Ureter (tissue), 1 donor: Measurements from ENCODE around the gene CX3CR1. TPM values are rescaled to one million over a fixed set of nuclear protein-coding genes. Genes with fewer than 3 reads are reported as not detected.
"Not testable (repeated sequence)": the region's sequence is repeated elsewhere in the genome, so short reads cannot be mapped to it uniquely, and the experiment has no call there.

Experiments
- DNase-seq: peaks from one replicate; pipeline ENCODE4 v3.0.0-alpha.2; 2020; ENCODE audit warnings: low spot score
- total RNA-seq: library from RNA; stranded (reverse); gene quantifications from one replicate; pipeline ENCODE4 v1.2.4, GENCODE V29; 2023
- donor health status: DM: yes; HTN: yes; CAD: no.

The CX3CR1 gene, protein sequence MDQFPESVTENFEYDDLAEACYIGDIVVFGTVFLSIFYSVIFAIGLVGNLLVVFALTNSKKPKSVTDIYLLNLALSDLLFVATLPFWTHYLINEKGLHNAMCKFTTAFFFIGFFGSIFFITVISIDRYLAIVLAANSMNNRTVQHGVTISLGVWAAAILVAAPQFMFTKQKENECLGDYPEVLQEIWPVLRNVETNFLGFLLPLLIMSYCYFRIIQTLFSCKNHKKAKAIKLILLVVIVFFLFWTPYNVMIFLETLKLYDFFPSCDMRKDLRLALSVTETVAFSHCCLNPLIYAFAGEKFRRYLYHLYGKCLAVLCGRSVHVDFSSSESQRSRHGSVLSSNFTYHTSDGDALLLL
- 1.5 TPM for total RNA-seq

DNA sequence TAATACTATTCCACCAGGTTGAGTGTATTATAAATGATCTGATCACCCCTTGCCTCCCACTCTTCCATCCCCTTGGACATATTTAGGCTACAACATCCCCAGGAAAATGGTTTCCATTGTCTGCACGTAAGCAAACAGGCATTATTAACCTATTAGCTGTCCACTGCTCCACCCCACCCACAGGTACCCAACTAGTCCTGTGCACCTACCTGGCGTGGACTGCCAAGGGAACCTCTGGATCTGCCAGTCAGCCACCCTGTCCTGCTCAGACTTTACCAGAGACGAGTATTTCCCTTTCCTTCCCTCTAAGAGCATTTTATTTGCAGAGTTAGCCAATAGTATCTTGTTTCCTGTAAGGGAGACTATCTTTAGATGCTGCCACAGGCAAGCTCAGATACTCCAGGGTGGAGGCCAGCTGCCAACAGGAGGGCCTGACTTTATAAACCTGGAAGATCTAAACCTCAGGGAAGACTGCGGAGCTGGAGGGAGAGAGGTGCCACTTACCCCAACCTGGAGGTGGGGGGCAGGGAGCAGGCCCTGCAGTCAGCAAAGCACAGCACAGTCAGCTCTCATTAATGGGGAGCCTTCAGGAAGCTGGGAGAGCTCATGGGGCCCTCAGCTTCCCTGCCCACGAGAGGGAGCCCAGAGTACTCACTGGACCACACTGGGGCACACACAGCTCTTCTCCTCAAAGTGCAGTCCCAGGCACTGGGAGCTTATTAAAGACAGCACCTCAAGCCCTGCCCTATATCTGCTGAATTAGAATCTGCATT is at the start of gene CX3CR1:
TSS of gene CX3CR1 (minus strand) at position 292 of the 773 bp plus-strand sequence. CDS start 13,527 bp downstream, outside the sequence.
- no peak for DNase-seq

DNA sequence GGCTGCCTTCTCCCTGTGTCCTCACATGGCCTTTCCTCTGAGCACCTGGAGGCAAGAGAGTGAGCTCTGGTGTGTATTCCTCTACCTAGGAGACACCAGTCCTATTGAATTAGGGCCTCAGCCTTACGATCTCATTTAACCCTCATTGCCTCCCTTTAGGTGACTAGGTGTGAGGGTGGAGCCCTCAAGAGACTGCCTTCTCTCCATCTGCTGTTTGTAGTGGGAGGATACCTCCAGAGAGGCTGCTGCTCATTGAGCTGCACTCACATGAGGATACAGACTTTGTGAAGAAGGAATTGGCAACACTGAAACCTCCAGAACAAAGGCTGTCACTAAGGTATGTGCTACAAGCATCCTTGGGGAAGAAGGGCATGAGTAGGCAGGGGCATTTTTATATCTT is 49.7 kb upstream of the CX3CR1 start, which contains the start of gene CCR8:
TSS of gene CCR8 (plus strand) at position 217 of the 400 bp plus-strand sequence. CDS start 2,623 bp downstream, outside the sequence.
- no peak for DNase-seq

DNA sequence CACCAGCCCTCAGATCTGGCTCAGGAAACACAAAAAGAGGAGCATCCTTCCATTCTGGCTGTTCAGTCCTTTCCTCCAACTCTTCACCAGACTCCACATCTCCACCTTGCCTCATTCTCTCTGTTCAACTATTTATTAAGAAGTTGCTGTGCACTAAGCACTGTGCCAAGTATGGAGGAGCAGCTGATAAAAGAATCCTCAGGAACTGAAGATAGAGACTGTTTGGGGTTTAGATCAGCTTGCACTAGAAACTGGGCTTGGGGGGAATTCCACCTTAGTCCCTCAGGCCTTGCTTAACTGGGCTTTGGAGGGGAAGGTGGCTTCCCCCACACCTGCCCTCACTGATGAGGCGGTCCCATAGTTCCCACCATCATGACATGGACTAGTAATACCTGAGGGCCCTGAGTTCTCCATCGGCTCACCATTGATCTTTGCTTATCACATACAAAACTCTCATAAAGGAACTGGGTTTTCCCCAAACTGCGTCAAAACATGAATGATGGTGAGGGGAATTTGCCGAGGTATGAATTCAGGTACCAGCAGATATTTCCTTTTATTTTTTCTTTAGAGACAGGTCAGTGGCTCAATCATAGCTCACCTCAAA is 48.0 kb upstream of the CX3CR1 start:
- DNase-seq, result no peak

DNA sequence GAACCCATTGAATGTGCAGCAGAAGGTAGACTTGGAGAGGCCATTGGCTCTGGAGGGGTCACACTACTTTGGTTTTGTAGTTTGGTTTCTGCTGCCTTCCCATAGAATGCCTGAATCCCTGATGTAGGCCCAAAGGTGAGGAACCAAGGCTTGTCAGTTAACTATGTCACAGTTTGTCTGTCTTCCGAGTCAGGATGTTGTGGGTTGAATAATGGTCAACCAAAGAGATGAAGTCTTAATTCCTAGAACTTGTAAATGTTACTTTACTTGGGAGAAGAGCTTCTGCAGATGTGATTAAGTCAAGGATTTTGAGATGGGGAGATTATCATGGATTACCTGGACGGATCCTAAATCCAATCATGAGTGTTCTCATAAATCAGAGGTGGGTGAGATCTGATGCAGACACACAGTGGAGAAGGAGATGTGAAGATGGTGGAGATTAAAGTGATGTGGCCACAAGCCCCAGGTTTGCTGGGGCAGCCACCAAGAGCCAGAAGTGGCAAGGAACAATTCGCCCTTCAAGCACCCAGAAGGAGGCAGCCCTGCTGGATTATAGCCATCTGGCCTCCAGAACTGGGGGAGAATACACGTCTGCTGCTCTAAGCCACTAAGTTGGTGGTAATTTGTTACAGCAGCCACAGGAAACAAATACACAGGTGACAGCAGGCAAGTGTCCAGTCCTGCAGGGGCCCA is 47.4 kb upstream of the CX3CR1 start:
- no peak for DNase-seq

DNA sequence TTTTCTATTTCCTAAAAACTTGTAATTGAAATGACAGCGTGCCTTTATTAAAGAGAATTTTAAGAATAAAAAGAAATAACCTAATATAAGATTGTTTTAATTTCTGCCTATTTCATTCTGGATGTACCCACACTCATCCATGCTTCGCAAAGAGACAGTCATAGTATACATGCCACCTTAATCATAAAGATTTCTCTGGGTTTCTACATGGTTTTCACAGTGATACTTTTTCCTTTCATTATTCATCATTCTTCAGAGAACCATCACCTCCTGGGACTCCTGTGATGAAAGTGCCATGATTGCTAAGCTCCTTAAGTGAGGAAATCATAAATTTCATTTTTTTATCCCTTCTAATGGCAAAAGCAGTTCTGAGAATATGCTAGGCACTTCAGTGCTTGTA is 45.4 kb upstream of the CX3CR1 start:
- DNase-seq, result no peak

DNA sequence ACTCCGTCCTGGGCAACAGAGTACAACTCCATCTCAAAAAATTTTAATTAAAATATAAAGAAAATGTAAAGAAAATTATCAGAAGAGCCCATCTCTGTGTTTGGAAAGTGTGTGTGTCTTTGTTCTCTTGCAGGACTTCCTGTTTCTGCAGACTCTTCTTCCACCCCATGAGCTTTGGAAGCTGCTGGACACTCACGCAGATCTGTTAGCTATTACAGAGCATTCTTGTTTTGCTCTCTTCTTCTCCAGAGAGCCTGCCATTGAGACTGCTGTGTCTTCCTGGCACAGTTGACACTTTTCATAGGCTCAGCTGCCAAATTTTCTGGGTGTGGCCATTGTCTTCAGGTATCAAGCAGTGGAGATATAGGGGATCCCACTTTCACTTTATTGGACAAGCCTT is 43.7 kb upstream of the CX3CR1 start:
- DNase-seq, result no peak

DNA sequence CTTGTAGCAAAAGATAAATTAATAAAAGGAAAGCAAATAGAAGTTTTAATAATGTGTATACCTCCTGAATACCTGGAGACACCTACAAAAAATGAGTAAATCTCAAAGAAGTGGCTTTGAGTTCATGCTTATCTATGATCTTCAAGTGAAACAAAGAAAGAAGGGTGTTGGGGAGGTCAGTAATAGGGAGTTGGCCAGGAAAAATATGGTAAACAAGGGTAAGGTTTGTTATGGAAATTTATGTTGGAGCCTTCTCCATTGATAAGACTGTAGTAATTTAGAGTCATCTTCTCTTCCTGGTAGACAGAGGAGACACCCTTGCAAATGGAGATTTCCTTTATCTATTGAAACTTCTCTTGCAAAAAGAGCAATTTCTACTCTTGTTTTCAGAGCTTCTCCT is 43.1 kb upstream of the CX3CR1 start:
- no peak for DNase-seq

DNA sequence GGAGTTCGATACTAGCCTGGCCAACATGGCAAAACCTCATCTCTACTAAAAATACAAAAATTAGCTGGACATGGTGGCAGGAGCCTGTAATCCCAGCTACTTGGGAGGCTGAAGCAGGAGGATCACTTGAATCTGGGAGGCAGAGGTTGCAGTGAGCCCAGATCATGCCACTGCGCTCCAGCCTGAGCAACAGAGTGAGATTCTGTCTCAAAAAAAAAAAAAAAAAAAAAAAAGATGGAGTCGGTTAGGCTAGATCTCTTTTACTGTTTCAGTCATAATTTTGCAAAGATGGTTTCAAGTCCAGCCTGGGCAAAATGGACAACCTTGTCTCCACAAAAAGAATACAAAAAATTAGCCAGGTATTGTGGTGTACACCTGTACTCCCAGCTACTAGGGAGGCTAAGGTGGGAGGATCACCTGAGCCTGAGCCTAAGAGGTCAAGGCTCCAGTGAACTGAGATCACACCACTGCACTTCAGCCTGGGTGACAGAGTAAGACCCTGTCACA is 42.4 kb upstream of the CX3CR1 start:
- DNase-seq, result not testable (repeated sequence)

DNA sequence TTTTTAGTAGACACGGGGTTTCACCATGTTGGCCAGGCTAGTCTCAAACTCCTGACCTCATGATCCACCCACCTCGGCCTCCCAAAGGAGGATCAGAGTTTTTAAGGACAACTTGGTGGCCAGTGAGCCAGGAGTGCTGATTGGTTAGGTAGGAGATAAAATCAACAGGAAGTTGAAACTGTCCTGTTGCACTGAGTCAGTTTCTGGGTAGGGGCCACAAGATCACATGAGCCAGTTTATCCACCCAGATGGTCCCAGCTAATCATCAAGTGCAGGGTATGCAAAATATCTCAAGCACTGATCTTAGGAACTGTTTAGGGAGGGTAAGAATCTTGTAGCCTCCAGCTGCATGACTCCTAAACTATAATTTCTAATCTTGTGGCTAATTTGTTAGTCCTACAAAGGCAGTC is 41.7 kb upstream of the CX3CR1 start:
- DNase-seq, result not testable (repeated sequence)

DNA sequence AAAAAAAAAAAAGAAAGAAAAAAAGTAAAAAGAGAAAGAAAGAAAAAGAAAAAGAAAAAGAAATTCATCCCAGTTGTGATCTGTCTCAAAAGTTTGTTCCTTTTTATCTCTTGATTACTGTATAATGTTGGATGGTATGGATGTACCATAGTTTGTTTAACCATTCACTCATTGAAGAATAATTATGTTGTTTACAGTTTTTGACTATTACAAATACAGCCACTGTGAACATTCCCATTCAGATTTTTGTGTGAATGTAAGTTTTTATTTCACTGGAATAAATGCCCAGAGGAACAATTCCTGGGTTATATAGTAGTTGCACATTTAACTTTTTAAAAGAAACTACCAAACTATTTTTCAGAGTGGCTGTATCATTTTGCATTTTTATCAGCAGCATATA is 39.4 kb upstream of the CX3CR1 start:
- no peak for DNase-seq

DNA sequence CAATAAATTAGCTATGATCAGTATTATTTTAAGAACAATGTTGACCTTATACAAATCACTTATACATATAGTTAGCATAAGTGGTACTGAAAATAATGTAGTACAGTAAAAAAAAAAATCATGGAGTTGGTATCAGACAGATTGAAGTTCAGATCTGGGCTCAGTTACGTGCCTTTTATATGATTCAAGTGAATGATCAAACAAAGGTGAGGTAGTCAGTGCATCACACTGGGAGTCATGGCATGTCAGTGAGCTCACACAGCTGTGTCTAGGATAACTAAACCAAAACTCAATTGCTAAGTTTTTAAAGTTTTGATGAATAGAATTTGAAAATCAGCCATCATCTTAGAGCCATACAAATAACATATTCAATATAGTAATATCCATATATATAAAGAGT is 38.5 kb upstream of the CX3CR1 start:
- no peak for DNase-seq

DNA sequence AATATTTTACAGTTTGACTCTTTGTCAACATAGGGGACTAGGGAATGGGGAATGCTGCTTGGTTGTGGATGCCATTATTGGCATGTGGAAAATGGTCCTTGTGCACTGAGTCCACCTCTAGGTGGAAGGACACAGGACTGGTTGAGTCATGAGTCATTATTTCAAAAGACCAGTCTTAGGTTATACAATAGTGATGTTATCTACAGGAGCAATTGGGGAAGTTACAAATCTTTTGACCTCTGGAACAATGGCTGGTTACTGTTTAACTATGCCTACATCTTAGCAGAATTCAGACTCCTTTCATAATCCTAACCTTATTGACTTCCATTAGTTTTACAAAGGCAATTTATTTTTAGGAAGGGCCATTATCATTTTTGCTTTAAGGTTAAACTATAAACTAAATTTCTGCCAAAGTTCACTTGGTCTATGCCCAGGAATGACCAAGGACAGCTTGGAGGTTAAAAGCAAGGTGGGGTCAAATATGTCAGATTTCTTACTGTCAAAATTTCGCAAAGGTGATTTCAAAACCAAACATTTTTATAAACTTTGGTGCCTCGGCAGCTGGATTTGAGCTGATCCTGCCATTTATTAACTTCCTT is 37.8 kb upstream of the CX3CR1 start:
- no peak for DNase-seq

DNA sequence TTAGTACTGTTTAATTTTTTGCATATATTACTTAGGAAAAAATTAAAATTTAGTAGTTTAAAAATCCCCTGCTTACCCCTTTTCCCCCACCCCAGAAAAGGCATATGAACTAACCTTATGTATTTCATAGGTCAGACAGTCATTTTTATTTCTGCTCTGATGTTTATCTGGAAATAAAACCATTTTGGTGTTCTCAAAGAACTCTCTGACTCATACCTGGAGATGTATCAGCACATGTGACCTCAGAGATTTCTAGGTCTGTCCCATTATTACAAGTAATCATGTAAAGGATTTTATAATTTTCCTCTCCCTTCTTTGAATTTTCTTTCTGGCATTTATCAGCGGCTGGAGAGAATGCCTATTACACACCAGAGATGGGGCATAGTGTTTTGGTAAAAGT is 35.6 kb upstream of the CX3CR1 start:
- DNase-seq, result no peak

DNA sequence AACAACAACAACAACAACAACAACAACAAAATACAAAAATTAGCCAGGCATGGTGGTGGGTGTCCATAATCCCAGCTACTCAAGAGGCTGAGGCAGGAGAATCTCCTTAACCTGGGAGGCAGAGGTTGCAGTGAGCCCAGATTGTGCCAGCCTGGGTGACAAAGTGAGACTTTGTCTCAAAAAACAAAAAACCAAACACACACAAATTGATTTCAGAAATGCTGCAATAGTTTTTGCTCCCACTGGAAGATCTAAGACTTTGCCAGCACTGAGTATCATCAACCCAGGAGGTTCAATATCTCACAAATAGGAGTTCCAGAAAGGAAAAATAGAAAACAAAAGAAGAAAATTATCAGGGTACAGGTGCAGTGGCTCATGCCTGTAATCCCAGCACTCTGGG is 33.5 kb upstream of the CX3CR1 start:
- DNase-seq, result no peak

DNA sequence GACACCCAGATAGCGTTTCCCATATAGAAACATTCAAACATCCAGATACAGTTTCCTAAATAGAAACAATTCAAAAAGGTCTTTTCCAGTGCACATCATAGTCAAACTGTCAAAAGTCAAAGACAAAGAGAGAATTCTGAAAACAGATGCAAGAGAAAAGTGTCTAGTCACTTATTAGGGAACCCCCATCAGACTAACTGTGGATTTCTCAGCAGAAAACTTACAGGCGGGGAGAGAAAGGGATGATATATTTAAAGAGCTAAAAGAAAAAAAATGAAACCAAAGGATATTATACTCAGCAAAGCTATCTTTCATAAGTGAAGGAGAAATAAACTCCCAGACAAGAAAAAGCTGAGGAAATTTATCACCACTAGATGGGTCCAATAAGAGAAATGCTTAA is 22.3 kb upstream of the CX3CR1 start:
- DNase-seq, result no peak

DNA sequence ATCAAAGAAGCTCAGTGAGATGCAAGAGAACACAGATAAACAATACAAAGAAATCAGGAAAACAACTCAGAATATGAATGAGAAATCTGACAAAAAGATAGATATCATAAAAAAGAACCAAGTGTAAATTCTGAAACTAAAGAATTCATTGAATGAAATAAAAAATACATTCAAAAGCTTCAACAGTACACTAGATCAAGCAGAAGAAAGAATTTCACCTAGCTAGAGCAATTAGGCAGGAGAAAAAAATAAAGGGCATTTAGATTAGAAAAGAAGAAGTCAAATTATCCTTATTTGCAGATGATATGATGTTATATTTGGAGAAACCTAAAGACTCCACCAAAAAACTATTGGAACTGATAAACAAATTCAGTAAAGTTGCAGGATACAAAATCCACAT is 19.4 kb upstream of the CX3CR1 start:
- DNase-seq, result no peak

DNA sequence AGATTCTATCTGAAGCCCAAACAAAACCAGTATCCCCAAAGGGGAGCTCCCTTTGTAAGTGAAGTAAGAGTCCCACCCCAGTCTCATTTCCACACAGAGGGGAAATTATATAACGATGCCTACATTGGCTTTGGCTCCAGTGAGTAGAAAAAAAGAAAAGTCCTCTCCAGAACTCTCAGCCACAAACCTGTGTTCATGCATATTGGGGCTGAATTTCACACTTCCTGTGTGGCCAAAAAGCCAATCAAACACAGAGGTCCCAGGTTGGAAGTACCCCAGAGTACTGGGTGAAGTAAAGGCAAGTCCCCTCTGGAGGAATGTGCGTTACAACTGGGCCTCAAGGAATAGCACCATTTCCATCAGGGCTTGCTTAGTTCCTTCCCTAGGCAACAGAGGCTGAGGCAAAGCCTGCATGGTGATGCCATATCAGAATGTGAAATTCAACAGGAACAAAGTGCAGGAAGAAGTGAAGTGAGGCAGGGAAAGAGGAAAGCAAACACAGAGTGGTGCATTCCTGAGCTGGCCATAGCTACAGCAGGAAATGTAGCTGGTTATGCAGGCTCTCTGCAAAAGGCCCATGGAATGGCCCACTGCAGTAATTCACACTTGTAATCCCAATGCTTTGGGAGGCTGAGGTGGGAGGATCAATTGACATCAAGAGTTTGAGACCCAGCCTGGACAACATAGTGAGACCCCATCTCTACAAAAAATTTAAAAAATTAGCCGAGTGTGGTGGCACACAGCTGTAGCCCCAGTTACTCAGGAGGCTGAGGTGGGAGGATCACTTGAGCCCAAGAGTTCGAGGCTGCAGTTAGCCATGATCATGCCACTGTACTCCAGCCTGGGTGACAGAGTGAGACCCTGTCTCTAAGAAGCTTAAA is 16.6 kb upstream of the CX3CR1 start:
- no peak for DNase-seq

DNA sequence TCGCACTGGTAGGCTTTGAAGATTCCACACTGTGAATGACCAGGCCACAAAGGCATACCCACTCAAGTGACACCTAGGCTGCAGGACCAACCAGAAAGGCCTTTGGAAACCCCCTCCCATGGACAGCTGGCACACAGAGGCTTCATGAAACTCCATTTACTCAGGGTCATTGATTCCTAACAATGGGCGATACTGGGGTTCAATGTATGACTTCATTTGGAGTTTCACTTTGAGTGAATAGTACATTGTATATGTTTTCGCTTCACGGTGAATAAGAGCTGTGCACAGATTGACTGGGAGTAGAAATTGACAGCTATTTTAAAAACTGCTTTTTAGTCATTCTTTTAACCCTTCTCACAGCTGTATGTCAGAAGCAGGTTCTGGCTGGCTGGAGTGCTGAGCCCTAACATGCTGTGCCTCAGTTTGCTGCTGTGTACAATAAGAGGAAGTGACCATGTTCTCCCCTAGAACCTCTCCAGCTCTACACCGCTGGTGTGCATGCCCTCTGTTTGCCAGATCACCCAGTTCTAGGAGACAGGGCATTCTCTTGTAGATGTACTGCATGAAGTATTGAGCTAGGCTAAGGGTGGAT is 15.4 kb upstream of the CX3CR1 start:
- DNase-seq, result no peak

DNA sequence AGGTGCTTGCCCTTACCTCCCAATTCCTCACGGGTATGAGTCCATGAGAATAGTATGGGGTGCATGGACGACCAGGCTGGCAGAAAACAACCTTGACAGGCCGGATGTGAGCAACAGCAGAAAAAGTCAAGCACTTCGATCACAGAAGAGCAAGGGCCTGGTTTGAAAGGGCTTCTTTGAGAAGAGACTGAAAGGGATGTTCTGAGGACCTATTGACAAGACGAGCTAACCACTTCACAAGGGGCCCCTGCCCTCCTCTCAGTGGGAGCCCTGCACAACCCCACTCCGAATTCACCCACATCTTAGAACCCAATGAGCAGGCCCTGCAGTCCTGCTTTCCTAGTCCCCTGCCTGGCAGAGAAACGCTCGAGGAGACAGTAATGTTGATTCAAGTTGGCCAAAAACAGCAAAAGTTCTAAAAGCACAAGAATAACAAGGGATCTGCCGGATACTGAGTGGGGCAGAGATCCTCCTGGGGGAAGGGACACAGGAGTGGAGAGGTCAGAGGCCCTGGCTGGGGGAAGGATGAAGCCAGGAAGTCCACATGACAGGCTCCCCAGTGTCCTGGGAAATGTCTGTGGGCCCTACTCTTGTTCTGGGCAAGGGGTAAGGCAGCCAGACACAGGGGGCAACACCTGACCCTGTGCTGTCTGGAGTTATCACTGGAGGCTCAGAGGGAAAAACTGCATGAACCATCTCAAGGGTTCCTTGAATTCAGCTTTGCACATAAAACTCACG is 14.8 kb upstream of the CX3CR1 start:
- DNase-seq, result no peak
